ENCODE measurements around the gene CD274.

Gene CD274

GRCh38 chr9:5447337-5447736 is 3.0 kb upstream of the CD274 start:
- Histone ChIP-seq H3K4me1 (ENCODE audit: insufficient read depth, low read length) (peaks cover 24% of the 10 kb centered on the region), H3K4me3 (ENCODE audit: low read depth in 1 of 2, low read length in 2 of 2) (no peak overlapping the region), H4K20me1 (ENCODE audit: insufficient read depth, low read length) (no peaks in the 10 kb centered on the region), H3K27me3 (ENCODE audit: insufficient read depth, low read length, poor library complexity) (no peaks in the 10 kb centered on the region), H3K9me3 (ENCODE audit: insufficient read depth, low read length, severe bottlenecking) (no peaks in the 10 kb centered on the region), H2AFZ (ENCODE audit: low read depth, low read length) (no peak overlapping the region), H3K79me2 (ENCODE audit: insufficient read depth, low read length) (no peaks in the 10 kb centered on the region), H3K36me3 (ENCODE audit: insufficient read depth, low read length) (no peaks in the 10 kb centered on the region), H3K9ac (ENCODE audit: low read depth, low read length) (no peak overlapping the region), H3K27ac (ENCODE audit: low read length) (no peak overlapping the region), H3K4me2 (ENCODE audit: insufficient read depth, low read length) (no peak overlapping the region)
- TF ChIP-seq, protein P1, sequence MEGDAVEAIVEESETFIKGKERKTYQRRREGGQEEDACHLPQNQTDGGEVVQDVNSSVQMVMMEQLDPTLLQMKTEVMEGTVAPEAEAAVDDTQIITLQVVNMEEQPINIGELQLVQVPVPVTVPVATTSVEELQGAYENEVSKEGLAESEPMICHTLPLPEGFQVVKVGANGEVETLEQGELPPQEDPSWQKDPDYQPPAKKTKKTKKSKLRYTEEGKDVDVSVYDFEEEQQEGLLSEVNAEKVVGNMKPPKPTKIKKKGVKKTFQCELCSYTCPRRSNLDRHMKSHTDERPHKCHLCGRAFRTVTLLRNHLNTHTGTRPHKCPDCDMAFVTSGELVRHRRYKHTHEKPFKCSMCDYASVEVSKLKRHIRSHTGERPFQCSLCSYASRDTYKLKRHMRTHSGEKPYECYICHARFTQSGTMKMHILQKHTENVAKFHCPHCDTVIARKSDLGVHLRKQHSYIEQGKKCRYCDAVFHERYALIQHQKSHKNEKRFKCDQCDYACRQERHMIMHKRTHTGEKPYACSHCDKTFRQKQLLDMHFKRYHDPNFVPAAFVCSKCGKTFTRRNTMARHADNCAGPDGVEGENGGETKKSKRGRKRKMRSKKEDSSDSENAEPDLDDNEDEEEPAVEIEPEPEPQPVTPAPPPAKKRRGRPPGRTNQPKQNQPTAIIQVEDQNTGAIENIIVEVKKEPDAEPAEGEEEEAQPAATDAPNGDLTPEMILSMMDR (IDR thresholded peaks at IDR 0.05; ENCODE audit: borderline replicate concordance, extremely low read depth, low read length, poor library complexity, severe bottlenecking), result no peak
- TF ChIP-seq EZH2 (IDR thresholded peaks at IDR 0.05; ENCODE audit: borderline replicate concordance, low read depth, low read length, severe bottlenecking), result no peak
- ATAC-seq (ENCODE audit: insufficient read depth, low read depth), result no peak
- DNase-seq, result no peak

- DNase-seq (no peak), ATAC-seq (ENCODE audit: insufficient read depth, low read depth) (no peak)
- Histone ChIP-seq H4K20me1 (ENCODE audit: insufficient read depth, low read length) (no peaks in the 10 kb centered on the region), H3K9me3 (ENCODE audit: insufficient read depth, low read length, severe bottlenecking) (no peaks in the 10 kb centered on the region), H3K4me2 (ENCODE audit: insufficient read depth, low read length) (no peak overlapping the region), H3K4me3 (ENCODE audit: low read depth in 1 of 2, low read length in 2 of 2) (no peak overlapping the region), H2AFZ (ENCODE audit: low read depth, low read length) (no peak overlapping the region), H3K36me3 (ENCODE audit: insufficient read depth, low read length) (no peaks in the 10 kb centered on the region), H3K4me1 (ENCODE audit: insufficient read depth, low read length) (peaks cover 24% of the 10 kb centered on the region), H3K27ac (ENCODE audit: low read length) (no peak overlapping the region), H3K9ac (ENCODE audit: low read depth, low read length) (no peak overlapping the region), H3K79me2 (ENCODE audit: insufficient read depth, low read length) (no peaks in the 10 kb centered on the region), H3K27me3 (ENCODE audit: insufficient read depth, low read length, poor library complexity) (no peaks in the 10 kb centered on the region)
- TF ChIP-seq EZH2 (IDR thresholded peaks at IDR 0.05; ENCODE audit: borderline replicate concordance, low read depth, low read length, severe bottlenecking), result no peak
- TF ChIP-seq, protein P1 (IDR thresholded peaks at IDR 0.05; ENCODE audit: borderline replicate concordance, extremely low read depth, low read length, poor library complexity, severe bottlenecking), result no peak
These were observed 2.3 kb upstream of the CD274 start for GRCh38 chr9:5448016-5448415.

DNA sequence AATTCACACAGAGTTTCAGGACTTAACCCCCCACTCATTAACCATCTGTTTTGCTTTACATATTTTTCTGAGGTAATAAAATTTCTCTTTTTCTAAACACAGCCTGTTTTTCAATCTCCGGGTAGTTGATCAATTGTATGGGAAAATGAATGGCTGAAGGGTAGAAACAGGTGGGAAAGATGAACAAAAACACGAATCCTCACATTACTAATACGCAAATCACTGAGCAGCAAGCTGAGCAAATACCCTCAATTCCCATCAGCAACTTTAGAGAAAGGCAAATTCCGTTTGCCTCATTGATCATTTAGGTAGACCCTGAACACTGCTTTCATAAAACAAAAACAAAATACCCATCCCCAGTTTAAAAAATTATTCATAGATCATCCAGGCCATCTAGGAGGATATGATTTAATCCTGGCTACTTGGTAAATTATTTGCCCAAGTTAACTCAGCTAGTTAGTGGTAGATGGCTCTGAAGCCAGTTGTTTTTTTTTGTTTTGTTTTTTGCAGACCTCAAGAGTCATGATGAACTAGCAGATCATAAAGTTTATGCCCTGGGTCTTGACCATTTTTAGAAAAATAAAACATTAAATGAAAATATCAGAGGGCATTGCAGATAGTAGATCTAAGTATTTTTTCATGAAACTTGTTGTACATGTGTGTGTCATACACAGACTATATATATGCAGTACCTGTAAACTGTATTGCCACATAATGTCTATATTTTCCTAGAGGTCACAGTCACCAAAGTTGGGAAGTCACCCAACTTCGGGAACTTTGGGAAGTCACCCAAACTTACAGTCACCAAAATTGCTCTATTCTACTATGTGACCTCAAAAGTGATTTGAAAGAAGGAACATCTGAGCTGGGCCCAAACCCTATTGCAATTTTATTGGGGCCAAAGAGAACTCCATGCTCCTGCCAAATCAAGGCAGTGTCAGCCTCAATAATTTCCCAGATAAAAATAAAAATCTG is 1.6 kb upstream of the CD274 start:
- no peak overlapping the region for H3K27ac ChIP-seq (ENCODE audit: low read length)
- no peak for ATAC-seq (ENCODE audit: insufficient read depth, low read depth)
- no peak overlapping the region for H2AFZ ChIP-seq (ENCODE audit: low read depth, low read length)
- no peak for DNase-seq
- H3K4me2 ChIP-seq (ENCODE audit: insufficient read depth, low read length), result no peak overlapping the region
- H3K79me2 ChIP-seq (ENCODE audit: insufficient read depth, low read length), result no peaks in the 10 kb centered on the region
- no peaks in the 10 kb centered on the region for H4K20me1 ChIP-seq (ENCODE audit: insufficient read depth, low read length)
- no peaks in the 10 kb centered on the region for H3K36me3 ChIP-seq (ENCODE audit: insufficient read depth, low read length)
- H3K4me3 ChIP-seq (ENCODE audit: low read depth in 1 of 2, low read length in 2 of 2), result no peak overlapping the region
- no peaks in the 10 kb centered on the region for H3K27me3 ChIP-seq (ENCODE audit: insufficient read depth, low read length, poor library complexity)
- H3K9me3 ChIP-seq (ENCODE audit: insufficient read depth, low read length, severe bottlenecking), result no peaks in the 10 kb centered on the region
- TF ChIP-seq, protein P1 (IDR thresholded peaks at IDR 0.05; ENCODE audit: borderline replicate concordance, extremely low read depth, low read length, poor library complexity, severe bottlenecking), result no peak
- TF ChIP-seq EZH2 (IDR thresholded peaks at IDR 0.05; ENCODE audit: borderline replicate concordance, low read depth, low read length, severe bottlenecking), result no peak
- peaks cover 24% of the 10 kb centered on the region for H3K4me1 ChIP-seq (ENCODE audit: insufficient read depth, low read length)
- H3K9ac ChIP-seq (ENCODE audit: low read depth, low read length), result no peak overlapping the region

All from DND-41 (cell line).